ENCODE measurements around the gene BCS1L. TPM values are rescaled to one million over a fixed set of nuclear protein-coding genes. Genes with fewer than 3 reads are reported as not detected.

BCS1L gene
- total and polyA plus RNA-seq, 2 of the 8 experiments (the other 6 are each of a cell fraction or from before 2014, with no cell fraction given) = 23.7 to 37.1 TPM

- H3K79me2 ChIP-seq (ENCODE audit: control insufficient read depth in 1 of 2, insufficient read depth in 2 of 2, low read length in 2 of 2) = no peaks in the 10 kb centered on the region
- no peak overlapping the region for H3K23ac ChIP-seq (ENCODE audit: insufficient read length)
- no peak overlapping the region for H2AK5ac ChIP-seq (ENCODE audit: low read depth, low read length)
- DNase-seq (ENCODE audit: low read depth in 1 of 2, low spot score in 2 of 2) (no peak), FAIRE-seq (no peak)
- H3K23me2 ChIP-seq (ENCODE audit: low read depth, low read length) = no peaks in the 10 kb centered on the region
- H2BK15ac ChIP-seq (ENCODE audit: low read length) = no peak overlapping the region
- H4K8ac ChIP-seq (ENCODE audit: extremely low read depth, insufficient read depth, low read length) = no peak overlapping the region
- no peak overlapping the region for H3K14ac ChIP-seq (ENCODE audit: insufficient read length)
- H3K56ac ChIP-seq (replicated peaks; ENCODE audit: insufficient read length, low read depth, low read length) = no peak overlapping the region
- H3K27me3 ChIP-seq (replicated peaks in 1 of 4; ENCODE audit: control insufficient read depth in 3 of 4, extremely low read depth in 1 of 4, insufficient read depth in 3 of 4, low read length in 3 of 4) = no peaks in the 10 kb centered on the region
- POLR2A ChIA-PET (ENCODE audit: partially characterized antibody) = interaction anchor here (0.8 to 1.2 kb wide), 3 partner anchors 9 to 17 kb away, joined by 3 to 4 read pairs (median 3); no protein-coding TSS in a partner anchor
- no peaks in the 10 kb centered on the region for H3K79me1 ChIP-seq (ENCODE audit: low read depth, low read length)
- no peaks in the 10 kb centered on the region for H4K20me1 ChIP-seq (replicated peaks in 1 of 2; ENCODE audit: control insufficient read depth in 1 of 2, insufficient read depth in 2 of 2, low read length in 2 of 2)
- no peaks in the 10 kb centered on the region for H3K36me3 ChIP-seq (ENCODE audit: control insufficient read depth in 2 of 4, insufficient read depth in 4 of 4, low read length in 3 of 4)
- no peak overlapping the region for H2BK5ac ChIP-seq (ENCODE audit: low read depth, low read length)
- no peak overlapping the region for H3K4ac ChIP-seq (replicated peaks; ENCODE audit: insufficient read length, low read depth, low read length)
- no peak overlapping the region for H3K9ac ChIP-seq (replicated peaks in 1 of 4; ENCODE audit: extremely low read depth in 1 of 4, low read depth in 3 of 4, low read length in 3 of 4)
- H3K27ac ChIP-seq (ENCODE audit: low read depth, low read length) = no peak overlapping the region
- no peaks in the 10 kb centered on the region for H3K9me3 ChIP-seq (ENCODE audit: insufficient read depth in 2 of 2, low read depth in 1 of 2, low read length in 1 of 2)
- H3K18ac ChIP-seq (ENCODE audit: extremely low read depth, low read length) = no peak overlapping the region
- H3K4me1 ChIP-seq (replicated peaks in 1 of 4; ENCODE audit: control insufficient read depth in 3 of 4, insufficient read depth in 4 of 4, low read length in 3 of 4) = no peaks in the 10 kb centered on the region
- 0 out of 2 replicates have a peak overlapping the region, but pooled peaks have one; percentile 26 for H2AFZ ChIP-seq (ENCODE audit: low read length)
- H4K5ac ChIP-seq (ENCODE audit: insufficient read length, low read depth, low read length) = no peak overlapping the region
- H2BK20ac ChIP-seq (ENCODE audit: low read length) = no peak overlapping the region
- H4K91ac ChIP-seq (replicated peaks; ENCODE audit: insufficient read length, low read length) = no peak overlapping the region
- H2BK12ac ChIP-seq (ENCODE audit: low read depth, low read length) = no peak overlapping the region
- H2BK120ac ChIP-seq (replicated peaks; ENCODE audit: low read depth, low read length) = no peak overlapping the region
- H3K4me2 ChIP-seq (ENCODE audit: insufficient read depth in 1 of 2, low read depth in 2 of 2, low read length in 2 of 2) = no peak overlapping the region
- H3K4me3 ChIP-seq (ENCODE audit: extremely low read depth in 1 of 4, insufficient read depth in 2 of 4, low read depth in 3 of 4, low read length in 4 of 4) = no peak overlapping the region
- 93% methylated on average over 6 of the region's 6 CpGs; no CpG with 5 or more reads in 1 of the 2 experiments for WGBS, 2 experiments (ENCODE audit: extremely low coverage in 1 of 2, insufficient coverage in 1 of 2, insufficient read length in 1 of 2, insufficient replicate concordance in 2 of 2, low coverage in 1 of 2, low lambda C conversion rate in 2 of 2, missing lambda C conversion rate in 1 of 2)
- CTCF ChIA-PET (ENCODE audit: partially characterized antibody) = interaction anchor here (0.5 to 2.9 kb wide), 5 partner anchors 8 to 1656 kb away, joined by 3 to 13 read pairs (median 3); partner anchors contain the start of gene PLCD4
- TF ChIP-seq SIN3A (conservative IDR thresholded peaks at IDR 0.05 in 1 of 2, IDR thresholded peaks at IDR 0.05 in 1 of 2; ENCODE audit: low read depth in 1 of 2, low read length in 2 of 2) (no peak), POLR2AphosphoS5 (IDR thresholded peaks at IDR 0.05; ENCODE audit: low read depth, low read length) (no peak), SP1 (IDR thresholded peaks at IDR 0.05; ENCODE audit: low read depth, low read length) (no peak), BRCA1 (IDR thresholded peaks at IDR 0.05; ENCODE audit: low read depth, low read length) (no peak)
Measured at GRCh38 chr2:218615868-218616315, 43.6 kb upstream of the BCS1L start.
